Erythroblast (primary cell): ENCODE results near the gene ARHGAP26.

Experiments used
- GATA1 ChIP-seq: IDR thresholded peaks from 2 replicates; pipeline ENCODE4 v1.6.1; 2011; ENCODE audit warnings: low read depth, mild to moderate bottlenecking, control low read depth, low read length, moderate library complexity
- POLR2A ChIP-seq: IDR thresholded peaks from 2 replicates; pipeline ENCODE4 v1.6.1; 2011; ENCODE audit warnings: mild to moderate bottlenecking, low read length

DNA sequence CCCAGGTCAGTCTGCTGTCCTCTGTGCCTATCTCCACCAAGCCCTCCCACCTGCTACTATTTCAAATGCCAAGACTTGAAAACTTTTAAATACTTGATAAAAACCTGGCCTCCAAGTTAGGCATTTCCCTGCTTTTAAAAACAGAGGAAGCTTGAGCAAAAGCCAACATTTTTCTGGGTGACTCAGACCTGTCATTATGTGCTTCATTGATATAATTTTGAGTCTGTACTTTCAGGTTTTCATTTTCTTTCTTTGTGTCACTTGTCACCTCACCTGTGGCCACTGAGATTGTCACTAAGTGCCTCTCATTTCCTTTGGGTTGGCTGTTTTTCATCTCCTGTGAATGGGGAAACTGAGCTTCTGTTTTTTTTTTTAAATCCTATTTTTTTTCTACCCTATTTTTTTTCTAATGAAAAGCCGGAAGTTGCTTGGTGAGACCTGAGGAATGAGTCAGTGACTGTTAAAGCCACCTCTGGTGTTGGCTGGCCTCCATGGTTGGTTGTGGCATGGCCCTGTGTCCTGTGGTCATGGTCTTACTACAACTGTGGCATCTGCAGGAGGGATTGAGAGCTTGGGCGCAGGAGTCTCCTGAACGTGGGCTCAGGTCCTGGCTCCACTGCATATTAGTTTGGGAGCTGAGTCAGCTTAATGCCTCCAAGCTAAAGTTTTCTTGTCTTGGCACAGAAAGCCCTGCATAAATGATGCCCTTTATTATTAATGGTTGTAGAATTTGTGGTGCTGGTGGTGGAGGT is 56.7 kb downstream of the ARHGAP26 start:
- TF ChIP-seq POLR2A (no peak), GATA1 (no peak)
